Progenitor cell of endocrine pancreas (in vitro differentiated cells): ENCODE data around the gene LUZP2. TPM values are rescaled to one million over a fixed set of nuclear protein-coding genes. Genes with fewer than 3 reads are reported as not detected.

Experiments
- DNase-seq: peaks from one replicate; pipeline ENCODE4 v3.0.0; 2021; ENCODE audit warnings: low spot score; ENCODE audit not compliant: unreplicated experiment
- H3K27ac Mint-ChIP-seq: 2 replicates; pipeline ENCODE4 v1.8.0; 2021; ENCODE audit warnings: mild to moderate bottlenecking, moderate library complexity, mixed read lengths
- H3K27me3 Mint-ChIP-seq: 2 replicates; pipeline ENCODE4 v1.8.0; 2021; ENCODE audit warnings: mixed read lengths
- H3K36me3 Mint-ChIP-seq: 2 replicates; pipeline ENCODE4 v1.8.0; 2022; ENCODE audit warnings: mixed read lengths; ENCODE audit not compliant: insufficient read depth
- H3K4me1 Mint-ChIP-seq: 2 replicates; pipeline ENCODE4 v1.8.0; 2021; ENCODE audit warnings: low read depth, mixed read lengths
- H3K4me3 Mint-ChIP-seq: 2 replicates; pipeline ENCODE4 v1.8.0; 2021; ENCODE audit warnings: low read depth, mild to moderate bottlenecking, moderate library complexity, mixed read lengths
- H3K9me3 Mint-ChIP-seq: 2 replicates; pipeline ENCODE4 v1.8.0; 2021; ENCODE audit warnings: low read depth, mixed read lengths
- CTCF ChIP-seq: fragments of 200-600 bp; sonication (generic); IDR thresholded peaks from one replicate; pipeline ENCODE4 v1.5.0; 2021; ENCODE audit warnings: antibody characterized with exemption, mild to moderate bottlenecking; ENCODE audit not compliant: unreplicated experiment
- total RNA-seq: library from RNA; stranded (reverse); gene quantifications from 2 replicates; pipeline ENCODE4 v1.2.1, GENCODE V29; 2021

Gene LUZP2
- total RNA-seq, 1 donor from 2014 or later, result 1.8 TPM

- no peak for DNase-seq
- TF ChIP-seq CTCF, result no peak
- Mint-ChIP-seq H3K4me1 (peaks cover 9% of the 10 kb centered on the region), H3K27me3 (no peaks in the 10 kb centered on the region), H3K4me3 (no peak overlapping the region), H3K36me3 (no peaks in the 10 kb centered on the region), H3K27ac (no peak overlapping the region), H3K9me3 (no peaks in the 10 kb centered on the region)
Observed at GRCh38 chr11:24623121-24623520, 126.3 kb downstream of the LUZP2 start.

- Mint-ChIP-seq H3K4me3 (no peak overlapping the region), H3K27ac (no peak overlapping the region)
Observed at GRCh38 chr11:24624432-24624831, 127.6 kb downstream of the LUZP2 start.

GRCh38 chr11:24625975-24626374 lies 129.1 kb downstream of the LUZP2 start:
- H3K27ac Mint-ChIP-seq, result no peak overlapping the region
- H3K36me3 Mint-ChIP-seq, result no peaks in the 10 kb centered on the region
- no peak overlapping the region for H3K4me3 Mint-ChIP-seq
- no peaks in the 10 kb centered on the region for H3K27me3 Mint-ChIP-seq
- no peak for TF ChIP-seq CTCF
- no peaks in the 10 kb centered on the region for H3K9me3 Mint-ChIP-seq
- no peak for DNase-seq
- peaks cover 9% of the 10 kb centered on the region for H3K4me1 Mint-ChIP-seq

More at GRCh38 chr11:24624432-24624831, 127.6 kb downstream of the LUZP2 start:
- H3K9me3 Mint-ChIP-seq, result no peaks in the 10 kb centered on the region
- DNase-seq, result no peak
- H3K27me3 Mint-ChIP-seq, result no peaks in the 10 kb centered on the region
- H3K36me3 Mint-ChIP-seq, result no peaks in the 10 kb centered on the region
- no peak for TF ChIP-seq CTCF
- peaks cover 9% of the 10 kb centered on the region for H3K4me1 Mint-ChIP-seq

GRCh38 chr11:24628224-24628776 lies 131.4 kb downstream of the LUZP2 start:
- TF ChIP-seq CTCF, result no peak
- H3K4me1 Mint-ChIP-seq, result peaks cover 6% of the 10 kb centered on the region
- H3K36me3 Mint-ChIP-seq, result no peaks in the 10 kb centered on the region
- no peaks in the 10 kb centered on the region for H3K9me3 Mint-ChIP-seq
- H3K27me3 Mint-ChIP-seq, result no peaks in the 10 kb centered on the region
- no peak for DNase-seq
- H3K4me3 Mint-ChIP-seq, result no peak overlapping the region
- H3K27ac Mint-ChIP-seq, result no peak overlapping the region

- Mint-ChIP-seq H3K9me3 (peaks cover 4% of the 10 kb centered on the region), H3K27ac (no peak overlapping the region), H3K4me1 (peaks cover 11% of the 10 kb centered on the region), H3K36me3 (no peaks in the 10 kb centered on the region), H3K27me3 (no peaks in the 10 kb centered on the region), H3K4me3 (no peak overlapping the region)
- no peak for DNase-seq
- TF ChIP-seq CTCF, result no peak
Observed at GRCh38 chr11:24634606-24635160, 137.8 kb downstream of the LUZP2 start.
